Panc1 (cell line): ENCODE results near the gene PFN3. TPM values are rescaled to one million over a fixed set of nuclear protein-coding genes. Genes with fewer than 3 reads are reported as not detected.
A peak's percentile ranks its signal among the peaks of the same experiment; 100 is the strongest.

Source experiments
- ATAC-seq: fragments of 200-7000 bp; cut with Tn5 transposase; 2 replicates; pipeline ENCODE4 v1.9.1; 2020; ENCODE audit warnings: mild to moderate bottlenecking, moderate library complexity
- BruUV-seq: library from RNA; stranded (reverse); fragments of 400-500 nt; replicated peaks from 2 replicates; lab custom pipeline; 2021; lab: Mats Ljungman, UMichigan
- CTCF ChIA-PET: fragments of 300-600 bp; sonication (Branson Sonifier 250); formaldehyde crosslinking; loops from one replicate; lab custom pipeline; 2022; ENCODE audit warnings: antibody characterized with exemption; lab: Charles Lee
- POLR2A ChIA-PET: fragments of 300-600 bp; sonication (Branson Sonifier 250); formaldehyde crosslinking; loops from one replicate; lab custom pipeline; 2022; ENCODE audit warnings: antibody characterized with exemption; lab: Charles Lee
- DNase-seq: peaks from one replicate; pipeline ENCODE4 v3.0.0-alpha.2; 2010; ENCODE audit warnings: low read depth, low spot score
- H3K27ac ChIP-seq: 2 replicates; pipeline ENCODE4 v1.5.1; 2011; ENCODE audit warnings: mild to moderate bottlenecking, low read length, inconsistent platforms
- H3K27me3 ChIP-seq: fragments of 200-500 bp; sonication (Bioruptor generic); 2 replicates; pipeline ENCODE4 v1.6.0; 2014; ENCODE audit warnings: low read length, inconsistent platforms; ENCODE audit not compliant: control insufficient read depth, insufficient read depth
- H3K36me3 ChIP-seq: fragments of 200-500 bp; sonication (Bioruptor generic); 2 replicates; pipeline ENCODE4 v1.5.1; 2014; ENCODE audit warnings: inconsistent platforms, mild to moderate bottlenecking, low read length, moderate library complexity; ENCODE audit not compliant: control insufficient read depth, insufficient read depth
- H3K4me1 ChIP-seq: 2 replicates; pipeline ENCODE4 v1.5.1; 2011; ENCODE audit warnings: inconsistent platforms, mild to moderate bottlenecking, low read length, moderate library complexity; ENCODE audit not compliant: control insufficient read depth, insufficient read depth
- H3K4me3 ChIP-seq, 2 experiments: 2 replicates each; pipeline ENCODE4 v1.5.1; 2011 to 2012; ENCODE audit warnings: low read depth in 2 of 2, low read length in 2 of 2, mild to moderate bottlenecking in 2 of 2, inconsistent platforms in 1 of 2, moderate library complexity in 1 of 2
- H3K9me3 ChIP-seq: fragments of 200-500 bp; sonication (Bioruptor generic); 2 replicates; pipeline ENCODE4 v1.5.1; 2014; ENCODE audit warnings: low read depth, mild to moderate bottlenecking, inconsistent platforms, low read length, moderate library complexity; ENCODE audit not compliant: control insufficient read depth, insufficient read depth
- CTCF ChIP-seq: fragments of 450-650 bp; IDR thresholded peaks from 2 replicates; pipeline ENCODE4 v1.5.1; 2017; ENCODE audit warnings: mild to moderate bottlenecking
- POLR2AphosphoS5 ChIP-seq: IDR thresholded peaks from 2 replicates; pipeline ENCODE4 v1.6.1; 2012; ENCODE audit warnings: mild to moderate bottlenecking, low read depth, low read length, moderate library complexity
- REST ChIP-seq, 2 experiments: IDR thresholded peaks; 2 replicates each; pipeline ENCODE4 v1.6.1; 2011 to 2012; ENCODE audit warnings: low read depth in 2 of 2, control low read depth in 1 of 2, low read length in 1 of 2, mild to moderate bottlenecking in 1 of 2, moderate library complexity in 1 of 2; ENCODE audit not compliant: insufficient read depth in 1 of 2
- SIN3A ChIP-seq: IDR thresholded peaks from 2 replicates; pipeline ENCODE4 v1.6.1; 2012; ENCODE audit warnings: low read depth, mild to moderate bottlenecking, low read length, moderate library complexity, borderline replicate concordance; ENCODE audit not compliant: insufficient read depth
- TCF7L2 ChIP-seq: IDR thresholded peaks from 2 replicates; pipeline ENCODE4 v1.6.1; 2011; ENCODE audit warnings: mild to moderate bottlenecking, low read depth, low read length, inconsistent platforms
- in situ Hi-C: cut with HindIII; loops from 2 replicates; pipeline ENCODE4 v1.10.0; 2016; ENCODE audit warnings: low sequenced_read_pairs, low pct_unique_long_range_greater_than_20kb
- intact Hi-C: fragments of 100-400 bp; cut with micrococcal nuclease; formaldehyde crosslinking; loops from one replicate; pipeline ENCODE4 v1.10.0; 2022; ENCODE audit not compliant: unreplicated experiment
- total RNA-seq: library from RNA; stranded (reverse); gene quantifications from one replicate; pipeline ENCODE4 v1.2.1, GENCODE V29; 2021; ENCODE audit not compliant: unreplicated experiment

Gene PFN3
- total RNA-seq, 1 experiment from 2014 or later, result not detected

GRCh38 chr5:177351392-177352329 is 48.8 kb downstream of the PFN3 start, which contains the start of gene LMAN2:
LMAN2 (minus strand) TSS chr5:177351668; CDS start chr5:177351647, 21 bp downstream.
- peaks cover 23% of the 10 kb centered on the region for H3K4me1 ChIP-seq
- H3K4me3 ChIP-seq, result peak within 1 kb of the TSS; percentile 90 to 95
- peak; percentile 99 for ATAC-seq
- peak; percentile 79 for DNase-seq
- POLR2A ChIA-PET, result interaction anchor here (0.6 to 1.3 kb wide), 4 partner anchors 9 to 539 kb away, joined by 3 to 6 read pairs (median 4); no protein-coding TSS in a partner anchor
- H3K9me3 ChIP-seq, result no peaks in the 10 kb centered on the region
- no TSS peak for BruUV-seq
- TF ChIP-seq REST (IDR thresholded peaks at IDR 0.05; ENCODE audit: insufficient read depth in 1 of 2, low read depth in 2 of 2, low read length in 1 of 2) (peak in 1 of 2 experiments; percentile 27; a peak in 1 of 4 replicates), CTCF (no peak), POLR2AphosphoS5 (peak; percentile 92), TCF7L2 (peak; percentile 43; the same call in 1 of the 2 replicates), SIN3A (peak; percentile 92; the same call in 1 of the 2 replicates)
- in situ Hi-C loops (no loop called here), intact Hi-C loops (no loop called here)
- no peaks in the 10 kb centered on the region for H3K36me3 ChIP-seq
- H3K27me3 ChIP-seq, result no peaks in the 10 kb centered on the region
- H3K27ac ChIP-seq, result peak within 1 kb of the TSS; percentile 90
- CTCF ChIA-PET, result interaction anchor here (0.6 kb wide), 1 partner anchor 19 kb away, joined by 4 read pairs; no protein-coding TSS in a partner anchor

- in situ Hi-C loops (no loop called here), intact Hi-C loops (no loop called here)
- POLR2A ChIA-PET, result interaction anchor here (0.6 kb wide), 1 partner anchor 539 kb away, joined by 4 read pairs; no protein-coding TSS in a partner anchor
- no TSS peak for BruUV-seq
- Histone ChIP-seq H3K4me1 (peaks cover 23% of the 10 kb centered on the region), H3K9me3 (no peaks in the 10 kb centered on the region), H3K4me3 (peak overlapping the region; percentile 90 to 95), H3K36me3 (no peaks in the 10 kb centered on the region), H3K27me3 (no peaks in the 10 kb centered on the region), H3K27ac (peak overlapping the region; percentile 90)
- DNase-seq (no peak), ATAC-seq (no peak)
- TF ChIP-seq REST (IDR thresholded peaks at IDR 0.05; ENCODE audit: insufficient read depth in 1 of 2, low read depth in 2 of 2, low read length in 1 of 2) (no peak), CTCF (no peak), SIN3A (no peak), TCF7L2 (no peak)
- CTCF ChIA-PET, result no interaction called here
Observed at GRCh38 chr5:177350776-177351391, 49.6 kb downstream of the PFN3 start.
